Stomach (tissue), 9 donors: ENCODE measurements around the gene HMG20A. TPM values are rescaled to one million over a fixed set of nuclear protein-coding genes. Genes with fewer than 3 reads are reported as not detected.

ENCODE experiments used
- DNase-seq, 2 donors: peaks; one replicate each; pipeline versions ENCODE4 v3.0.0 to v3.0.0-alpha.2; 2013 to 2019
- H3K27ac ChIP-seq, 5 donors: fragments of 200-600 bp in 4 of 5; sonication (generic) in 4 of 5; one replicate each; pipeline ENCODE4 v1.5.1; 2013 to 2019; ENCODE audit warnings: mild to moderate bottlenecking in 1 of 5, moderate library complexity in 1 of 5
- H3K27me3 ChIP-seq, 3 donors: fragments of 200-600 bp; sonication (generic); one replicate each; pipeline ENCODE4 v1.5.1; 2017 to 2019; ENCODE audit warnings: mixed run types in 1 of 3
- H3K36me3 ChIP-seq, 4 donors: fragments of 200-600 bp; sonication (generic); 1 replicate in 3 of 4; 2 replicates in 1 of 4; pipeline ENCODE4 v1.5.1; 2016 to 2019
- H3K4me1 ChIP-seq, 4 donors: fragments of 200-600 bp; sonication (generic); one replicate each; pipeline ENCODE4 v1.5.1; 2016 to 2019
- H3K4me3 ChIP-seq, 4 donors: fragments of 200-600 bp; sonication (generic) in 3 of 4; one replicate each; pipeline ENCODE4 v1.5.1; 2016 to 2019; ENCODE audit warnings: mild to moderate bottlenecking in 1 of 4
- H3K9me3 ChIP-seq, 4 donors: fragments of 200-600 bp; sonication (generic); one replicate each; pipeline ENCODE4 v1.5.1; 2016 to 2019
- CTCF ChIP-seq, 7 experiments: fragments of 450-650 bp in 4 of 7; fragments of 200-600 bp in 3 of 7; sonication (generic) in 3 of 7; IDR thresholded peaks; one replicate each; pipeline ENCODE4 v1.5.1; 2016 to 2019; ENCODE audit warnings: antibody characterized with exemption in 7 of 7, control low read depth in 2 of 7, mild to moderate bottlenecking in 1 of 7
- EP300 ChIP-seq: sonication (generic); formaldehyde crosslinking; IDR thresholded peaks from one replicate; pipeline ENCODE4 v1.6.1; 2017; ENCODE audit warnings: antibody characterized with exemption
- POLR2A ChIP-seq, 4 donors: fragments of 450-650 bp; IDR thresholded peaks; one replicate each; pipeline ENCODE4 v1.6.1; 2016; ENCODE audit warnings: antibody characterized with exemption in 4 of 4, control low read depth in 2 of 4, mild to moderate bottlenecking in 1 of 4, moderate library complexity in 1 of 4
- POLR2AphosphoS5 ChIP-seq, 3 donors: sonication (generic); formaldehyde crosslinking; IDR thresholded peaks; one replicate each; pipeline ENCODE4 v1.6.1; 2016; ENCODE audit warnings: antibody characterized with exemption in 3 of 3
- WGBS, 5 donors: extraction: QIAGEN DNeasy Blood & Tissue Kit in 3 of 5; methylation state at CpG; one replicate each; pipeline versions ENCODE4 v1.1.5 to v1.1.7; 2013 to 2018; 5-methylcytosine and 5-hydroxymethylcytosine counted together
- intact Hi-C: fragments of 100-400 bp; cut with DNase I; formaldehyde crosslinking; loops from one replicate; pipeline ENCODE4 v1.15.1; 2023; ENCODE audit warnings: low total_unique reads
- polyA plus RNA-seq, 3 donors: library from polyadenylated mRNA; stranded (reverse); fragments of 200-250 nt; gene quantifications; one replicate each; pipeline ENCODE4 v1.2.3, GENCODE V29; 2013
- total RNA-seq, 5 donors: library from RNA; depleted of rRNA; stranded (reverse); fragments of >200 nt; gene quantifications; one replicate each; pipeline versions ENCODE4 v1.1.0 to v1.2.3, GENCODE V29; 2014 to 2016
- donor health status: healthy with polysubstance abuse.
- donor health status: Bipolar disorder and iron deficiency.
- donor health status: healthy.

The HMG20A gene
- total and polyA plus RNA-seq, 8 donors: 8.1 to 51.8 (median 22.6) TPM

GRCh38 chr15:77436822-77437221, 16.1 kb downstream of the HMG20A start:
- H3K36me3 ChIP-seq: no peaks in the 10 kb centered on the region

DNA sequence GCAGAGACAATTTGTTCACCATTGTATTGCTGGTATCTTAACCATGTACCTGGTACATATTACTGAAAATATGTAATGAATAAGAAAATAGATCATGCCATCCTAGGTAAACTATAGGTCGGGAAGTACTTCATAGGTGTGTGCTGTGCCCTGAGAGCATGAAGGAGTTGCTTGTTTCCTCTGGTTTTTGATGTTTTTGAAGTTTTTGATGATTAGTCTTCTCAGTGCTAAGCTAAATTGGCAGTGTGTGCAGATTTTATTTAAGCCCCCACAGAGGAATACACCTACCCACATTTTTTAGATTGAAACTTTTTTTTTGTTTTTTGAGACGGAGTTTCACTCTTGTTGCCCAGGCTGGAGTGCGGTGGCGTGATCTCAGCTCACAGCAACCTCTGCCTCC, 16.6 kb downstream of the HMG20A start:
- no peak for TF ChIP-seq CTCF (IDR thresholded peaks at IDR 0.05)
- TF ChIP-seq POLR2A (IDR thresholded peaks at IDR 0.05): no peak
- TF ChIP-seq POLR2AphosphoS5 (IDR thresholded peaks at IDR 0.05): no peak
- TF ChIP-seq EP300: no peak
- H3K27ac ChIP-seq: no peak overlapping the region
- no peak overlapping the region for H3K4me3 ChIP-seq
- WGBS, 5 donors: 89 to 96% (median 91%) methylated on average over 4 of the region's 4 CpGs
- H3K27me3 ChIP-seq: no peaks in the 10 kb centered on the region
- H3K4me1 ChIP-seq: peaks cover 7 to 35% (median 15%) of the 10 kb centered on the region in 4 donors
- H3K9me3 ChIP-seq: no peaks in the 10 kb centered on the region
- no peaks in the 10 kb centered on the region for H3K36me3 ChIP-seq
- intact Hi-C loops: no loop called here
- no peak for DNase-seq

More at GRCh38 chr15:77436822-77437221, 16.1 kb downstream of the HMG20A start:
- Histone ChIP-seq H3K27ac (no peak overlapping the region), H3K9me3 (no peaks in the 10 kb centered on the region), H3K4me1 (peaks cover 5 to 30% (median 13%) of the 10 kb centered on the region in 4 donors), H3K4me3 (no peak overlapping the region), H3K27me3 (no peaks in the 10 kb centered on the region)
- no peak for TF ChIP-seq POLR2A (IDR thresholded peaks at IDR 0.05)
- no peak for DNase-seq
- intact Hi-C loops: no loop called here
- WGBS, 5 donors: 88 to 100% (median 90%) methylated on average over 2 of the region's 2 CpGs

DNA sequence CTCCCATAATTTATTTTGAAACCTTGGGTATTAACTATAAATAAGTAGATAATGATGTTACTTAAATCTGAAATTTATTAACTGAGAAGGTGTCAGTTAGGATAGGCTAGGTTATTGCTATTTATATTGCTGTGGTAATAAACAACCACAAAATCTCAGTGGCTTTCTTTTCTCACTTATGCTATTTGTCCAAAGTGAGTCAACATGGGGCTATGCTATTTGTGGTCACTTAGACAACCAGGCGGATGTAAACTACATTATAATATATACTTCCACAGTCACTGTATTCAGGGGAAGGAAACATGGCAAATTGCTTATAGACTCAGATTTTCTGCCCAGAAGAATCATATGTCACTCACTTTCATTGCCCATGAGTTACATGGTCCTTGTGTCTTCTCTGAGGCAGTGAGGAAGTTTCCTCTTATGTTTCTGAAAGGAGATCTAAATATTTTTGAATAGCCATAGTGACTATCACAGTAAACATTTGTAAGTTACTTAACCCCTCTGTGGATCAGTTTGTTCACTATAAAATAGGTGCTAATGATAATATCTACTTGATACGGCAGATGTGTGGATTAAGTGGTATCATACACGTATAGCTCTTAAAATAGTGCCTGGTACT, 19.8 kb downstream of the HMG20A start:
- DNase-seq: peak in 1 of 2 donors; percentile 21
- Histone ChIP-seq H3K27me3 (no peaks in the 10 kb centered on the region), H3K36me3 (no peaks in the 10 kb centered on the region), H3K9me3 (no peaks in the 10 kb centered on the region), H3K4me1 (peaks cover 7 to 55% (median 23%) of the 10 kb centered on the region in 4 donors), H3K27ac (no peak overlapping the region), H3K4me3 (no peak overlapping the region)
- WGBS, 5 donors: 62 to 70% (median 66%) methylated on average over 3 of the region's 3 CpGs
- TF ChIP-seq EP300 (no peak), POLR2AphosphoS5 (IDR thresholded peaks at IDR 0.05) (no peak), CTCF (IDR thresholded peaks at IDR 0.05) (no peak), POLR2A (IDR thresholded peaks at IDR 0.05) (no peak)
- intact Hi-C loops: no loop called here

- no peak overlapping the region for H3K4me3 ChIP-seq
- H3K27ac ChIP-seq: no peak overlapping the region
- H3K27me3 ChIP-seq: no peaks in the 10 kb centered on the region
- intact Hi-C loops: no loop called here
- DNase-seq: peak in 1 of 2 donors; percentile 48
- H3K36me3 ChIP-seq: peaks cover 0 to 5% (median 0%) of the 10 kb centered on the region in 4 donors
- TF ChIP-seq EP300: no peak
- TF ChIP-seq POLR2A (IDR thresholded peaks at IDR 0.05): no peak
- no peak for TF ChIP-seq CTCF (IDR thresholded peaks at IDR 0.05)
- TF ChIP-seq POLR2AphosphoS5 (IDR thresholded peaks at IDR 0.05): no peak
- no peaks in the 10 kb centered on the region for H3K9me3 ChIP-seq
- H3K4me1 ChIP-seq: peaks cover 0 to 48% (median 22%) of the 10 kb centered on the region in 4 donors
- 62 to 77% (median 66%) methylated on average over 4 of the region's 4 CpGs for WGBS, 5 donors
Measured at GRCh38 chr15:77446840-77447390, 26.2 kb downstream of the HMG20A start.

DNA sequence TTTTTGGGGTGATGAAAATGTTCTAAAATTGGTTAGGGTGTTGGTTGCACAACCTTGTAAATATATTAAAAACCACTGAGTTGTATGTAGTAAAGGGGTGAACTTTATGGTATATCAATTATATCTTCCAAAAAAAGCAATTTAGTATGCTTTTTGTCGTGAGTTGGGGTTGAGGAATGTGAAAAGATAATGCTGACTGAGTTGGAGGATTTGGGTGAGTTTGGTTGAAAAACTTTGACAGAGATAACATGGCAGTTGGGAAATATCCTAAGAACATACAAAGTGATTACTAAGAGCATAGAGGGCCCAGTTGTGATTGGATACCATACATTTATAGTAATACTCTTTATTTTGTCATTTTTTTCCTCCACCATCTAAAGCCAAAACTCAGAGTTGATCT, 33.6 kb downstream of the HMG20A start:
- Histone ChIP-seq H3K4me3 (no peak overlapping the region), H3K36me3 (peaks cover 0 to 11% (median 10%) of the 10 kb centered on the region in 4 donors), H3K4me1 (peaks cover 17 to 41% (median 29%) of the 10 kb centered on the region in 4 donors), H3K9me3 (no peaks in the 10 kb centered on the region), H3K27ac (no peak overlapping the region), H3K27me3 (no peaks in the 10 kb centered on the region)
- 78 to 98% (median 90%) methylated on average over 1 of the region's 1 CpG for WGBS, 5 donors
- no peak for DNase-seq
- TF ChIP-seq CTCF (IDR thresholded peaks at IDR 0.05) (no peak), POLR2AphosphoS5 (IDR thresholded peaks at IDR 0.05) (no peak), EP300 (no peak), POLR2A (IDR thresholded peaks at IDR 0.05) (no peak)
- intact Hi-C loops: no loop called here
